ENCODE results near the gene MFSD6.
"Not testable (repeated sequence)": the region's sequence is repeated elsewhere in the genome, so short reads cannot be mapped to it uniquely, and the experiment has no call there.

MFSD6 gene

GRCh38 chr2:190407662-190408537 lies at the start of gene MFSD6:
Gene MFSD6 (plus strand): TSS chr2:190408355. CDS start chr2:190436030, 27,675 bp downstream.
- DNase-seq (ENCODE audit: low spot score), result peak; percentile 65

- DNase-seq (ENCODE audit: low spot score), result not testable (repeated sequence)
These were observed 49.3 kb upstream of the MFSD6 start for GRCh38 chr2:190358655-190359448.

DNA sequence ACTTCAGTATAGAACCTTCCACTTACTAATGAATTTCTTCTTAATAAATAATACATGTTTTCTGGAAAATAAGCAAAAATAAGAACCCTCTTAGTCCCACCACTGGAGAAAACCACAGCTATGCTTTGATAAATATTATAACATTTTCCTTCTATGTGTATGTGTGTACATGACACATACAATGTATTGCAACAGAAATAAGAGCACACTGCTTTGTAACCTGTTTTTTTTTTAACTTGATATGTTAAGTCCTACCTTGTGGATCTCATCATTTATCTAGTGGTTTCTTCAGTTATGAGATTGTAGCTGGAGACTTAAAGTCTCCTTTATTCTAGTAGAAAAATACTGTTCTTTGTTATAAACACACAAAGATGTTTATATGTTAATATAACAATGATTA lies 47.6 kb upstream of the MFSD6 start:
- no peak for DNase-seq (ENCODE audit: low spot score)

- no peak for DNase-seq (ENCODE audit: low spot score)
These were observed 47.2 kb upstream of the MFSD6 start for GRCh38 chr2:190360965-190361364.

DNA sequence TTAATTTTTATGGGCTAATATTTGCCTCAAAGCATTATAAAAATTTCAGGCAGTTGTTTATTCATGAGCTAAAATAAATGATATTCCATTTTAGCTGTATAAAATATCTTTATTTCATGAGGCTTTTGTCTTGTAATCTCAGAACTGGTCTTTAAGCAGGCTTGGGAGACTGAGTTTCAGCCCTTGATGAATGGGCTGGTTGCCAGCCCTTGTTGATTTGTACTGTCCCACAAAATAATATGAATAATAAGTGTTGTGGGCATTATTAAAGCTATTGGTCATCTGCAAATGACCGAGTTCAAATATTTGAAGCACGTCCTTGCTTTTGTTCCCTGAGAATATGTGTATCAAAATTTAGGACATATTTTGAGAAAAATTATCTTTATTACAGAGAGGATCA lies 46.6 kb upstream of the MFSD6 start:
- DNase-seq (ENCODE audit: low spot score), result no peak

DNA sequence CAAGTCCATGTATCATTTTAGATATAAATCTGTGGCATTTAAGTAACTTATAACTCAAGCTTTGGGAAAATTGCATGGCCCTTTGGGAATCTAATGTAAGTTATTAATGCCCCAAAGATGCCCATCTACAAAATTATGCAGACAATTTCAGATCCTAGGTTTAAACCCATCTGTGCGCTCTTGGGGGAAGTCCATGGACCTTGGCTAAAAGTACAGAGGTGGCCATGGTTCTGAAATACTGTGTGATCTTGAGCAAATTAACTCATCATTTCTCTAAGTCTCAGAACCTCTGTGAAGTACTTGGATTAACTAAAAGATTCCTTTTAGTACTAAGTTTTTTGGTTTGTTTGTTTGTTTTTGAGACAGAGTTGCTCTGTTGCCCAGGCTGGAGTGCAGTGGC lies 45.3 kb upstream of the MFSD6 start:
- no peak for DNase-seq (ENCODE audit: low spot score)

DNA sequence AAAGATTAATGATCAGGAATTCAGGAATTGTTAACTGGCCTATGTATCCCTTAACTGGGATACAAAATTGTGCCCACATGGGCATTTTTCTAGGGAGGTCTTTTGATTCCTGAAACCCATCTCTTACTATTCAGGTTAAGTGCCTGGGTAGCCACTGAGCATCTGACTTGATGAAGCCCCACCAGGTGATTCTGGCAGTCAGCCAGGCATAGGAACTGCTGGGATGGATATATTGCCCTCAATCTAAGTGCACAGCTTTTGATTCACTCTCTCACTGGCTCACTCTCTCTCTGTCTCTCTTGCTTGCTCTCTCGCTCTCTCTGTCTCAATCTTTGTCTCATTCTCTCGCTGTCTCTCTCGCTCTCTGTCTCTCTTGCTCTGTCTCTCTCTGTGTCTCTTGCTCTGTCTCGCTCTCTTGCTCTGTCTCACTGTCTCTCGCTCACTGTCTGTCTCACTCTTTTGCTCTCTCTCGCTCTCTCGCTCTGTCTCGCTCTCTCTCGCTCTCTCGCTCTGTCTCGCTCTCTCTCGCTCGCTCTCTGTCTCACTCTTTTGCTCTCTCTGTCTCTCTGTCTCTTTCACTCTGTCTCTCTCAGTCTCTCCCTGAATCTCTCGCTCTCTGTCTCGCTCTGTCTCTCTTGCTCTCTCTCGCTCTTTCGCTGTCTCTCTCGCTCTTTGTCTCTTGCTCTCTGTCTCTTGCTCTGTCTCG lies 42.5 kb upstream of the MFSD6 start:
- DNase-seq (ENCODE audit: low spot score), result no peak

DNA sequence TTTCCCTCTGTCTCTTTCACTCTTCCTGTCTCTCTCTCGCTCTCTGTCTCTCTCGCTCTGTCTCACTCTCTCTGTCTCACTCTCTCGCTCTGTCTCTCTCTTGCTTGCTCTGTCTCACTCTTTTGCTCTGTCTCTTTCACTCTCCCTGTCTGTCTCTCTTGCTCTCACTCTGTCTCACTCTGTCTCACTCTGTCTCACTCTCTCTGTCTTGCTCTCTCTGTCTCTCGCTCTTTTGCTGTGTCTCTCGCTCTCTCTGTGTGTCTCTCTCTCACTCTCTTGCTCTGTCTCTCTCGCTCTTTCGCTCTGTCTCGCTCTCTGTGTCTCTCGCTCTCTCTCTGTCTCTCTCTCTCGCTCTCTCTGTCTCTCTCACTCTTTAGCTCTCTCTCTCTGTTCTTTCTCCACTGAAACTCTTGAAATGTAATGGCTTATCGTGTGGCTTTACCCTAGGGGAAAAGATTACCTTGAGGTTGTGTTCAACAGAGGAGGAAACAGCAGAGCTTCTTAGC lies 41.9 kb upstream of the MFSD6 start:
- no peak for DNase-seq (ENCODE audit: low spot score)

- DNase-seq (ENCODE audit: low spot score), result no peak
These were observed 41.1 kb upstream of the MFSD6 start for GRCh38 chr2:190367091-190367490.

DNA sequence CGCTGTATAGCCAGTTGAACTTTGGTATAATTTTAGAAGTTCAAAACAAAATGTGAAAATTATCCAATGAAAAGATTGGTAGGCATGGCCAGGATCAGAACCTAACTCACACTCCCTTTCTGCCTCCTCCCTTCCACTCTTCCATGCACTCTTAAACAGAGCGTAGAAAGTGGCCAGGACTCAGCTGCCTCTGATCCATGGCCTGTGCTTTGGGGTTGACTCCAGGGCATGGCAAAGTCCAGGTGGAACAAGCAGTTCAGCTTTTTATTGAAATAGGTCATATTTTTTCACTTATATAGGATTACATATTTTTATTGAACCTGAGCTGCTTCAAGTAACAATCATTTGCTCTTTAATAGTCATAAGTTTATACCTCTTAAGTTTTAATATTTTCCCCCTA lies 38.5 kb upstream of the MFSD6 start:
- no peak for DNase-seq (ENCODE audit: low spot score)

DNA sequence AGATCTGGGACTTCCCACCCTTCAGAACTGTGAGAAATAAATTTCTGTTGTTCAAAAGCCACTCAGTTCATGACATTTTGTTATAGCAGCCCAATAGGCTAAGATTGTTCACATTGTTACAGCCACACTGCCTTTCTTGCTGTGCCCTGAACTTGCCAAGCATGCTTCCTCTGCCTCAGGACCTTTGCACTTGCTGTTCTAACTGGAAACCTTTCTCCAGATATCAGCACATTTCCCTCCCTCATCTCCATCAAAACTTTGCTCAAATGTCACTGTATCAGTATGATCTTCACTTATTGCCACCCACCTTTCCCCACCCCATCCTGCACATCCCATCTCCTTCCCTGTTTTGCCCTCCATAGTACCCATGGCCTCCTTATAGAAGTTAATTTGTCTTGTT lies 32.1 kb upstream of the MFSD6 start:
- DNase-seq (ENCODE audit: low spot score), result no peak

DNA sequence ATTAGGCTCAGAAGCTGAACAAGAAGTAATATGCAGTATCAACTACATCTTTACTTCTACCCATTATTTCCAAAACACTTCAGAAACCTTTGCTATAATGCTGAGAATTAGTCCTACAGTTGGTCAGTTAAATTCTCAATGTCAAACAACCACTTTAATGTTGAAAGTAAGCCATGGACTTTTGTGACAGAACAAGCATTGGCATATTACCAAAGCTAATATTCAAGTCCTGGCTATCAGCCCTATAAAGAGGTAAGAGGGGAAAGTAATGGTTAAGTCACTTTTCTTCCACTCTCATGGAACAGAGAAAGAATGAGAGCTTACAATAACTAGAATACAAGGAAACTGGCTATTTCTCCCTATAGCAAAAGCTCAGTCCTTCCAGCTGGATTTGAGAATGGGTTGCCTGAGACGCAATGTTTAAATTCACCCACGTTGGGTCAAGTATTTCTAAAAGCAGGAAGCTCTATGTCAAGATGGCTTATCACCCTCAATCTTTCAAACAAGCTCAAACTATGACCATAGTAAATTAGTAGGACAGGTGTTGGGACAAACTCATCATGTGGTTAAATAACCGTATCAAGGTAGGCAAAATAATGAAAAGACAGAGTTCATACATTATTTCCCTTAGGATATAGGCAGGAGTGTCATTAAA lies 31.4 kb upstream of the MFSD6 start:
- no peak for DNase-seq (ENCODE audit: low spot score)

DNA sequence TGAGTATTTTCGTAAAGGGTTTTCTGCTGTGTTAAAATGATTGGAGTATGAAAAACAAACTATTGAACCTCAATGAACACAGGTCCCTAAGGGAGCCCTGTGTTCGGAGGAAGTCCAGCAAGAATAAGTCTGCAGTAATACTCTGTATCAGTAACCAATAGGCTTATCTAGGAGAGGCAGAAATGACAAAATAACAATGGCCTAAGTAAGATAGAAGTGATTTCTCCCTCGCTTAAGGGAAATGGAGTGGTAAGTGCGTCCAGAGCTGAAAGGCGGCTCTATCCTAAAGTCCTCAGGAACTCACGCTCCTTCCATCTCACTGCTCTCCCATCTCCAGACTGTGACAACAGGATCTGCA lies 29.3 kb upstream of the MFSD6 start:
- DNase-seq (ENCODE audit: low spot score), result no peak

DNA sequence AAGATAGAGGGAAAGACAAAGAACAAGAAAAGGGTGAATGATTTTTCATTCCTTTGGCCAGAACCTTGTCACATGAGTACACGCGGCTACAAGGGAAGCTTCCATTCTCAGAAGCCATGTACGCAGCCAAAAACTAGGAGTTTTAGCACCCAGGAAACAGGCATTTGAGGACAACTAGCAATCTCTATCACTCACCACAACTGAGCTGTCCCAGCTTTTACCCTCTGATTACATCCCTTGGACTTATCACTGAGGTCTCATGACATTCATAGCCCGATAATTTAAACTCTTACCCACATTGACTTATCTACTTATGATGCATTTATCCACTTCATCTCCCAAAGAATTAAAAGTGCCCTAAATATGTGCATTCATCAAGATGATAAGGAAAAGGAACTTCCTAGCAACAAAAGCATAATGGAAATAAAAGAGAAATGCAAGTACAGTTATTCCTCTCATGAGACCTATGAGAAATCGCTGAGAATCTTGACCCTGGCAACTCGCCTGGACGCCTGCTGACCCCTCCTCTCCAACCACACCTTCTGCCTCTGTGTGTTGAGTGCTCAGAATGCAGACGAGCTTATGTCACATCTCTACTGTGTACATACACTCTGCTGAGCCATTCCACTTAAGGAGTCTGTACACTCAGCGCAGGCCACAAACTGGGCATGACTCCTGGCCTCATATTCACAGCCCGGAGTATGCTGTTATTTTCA lies 28.7 kb upstream of the MFSD6 start:
- no peak for DNase-seq (ENCODE audit: low spot score)

GRCh38 chr2:190380962-190381412 lies 27.2 kb upstream of the MFSD6 start:
- no peak for DNase-seq (ENCODE audit: low spot score)

DNA sequence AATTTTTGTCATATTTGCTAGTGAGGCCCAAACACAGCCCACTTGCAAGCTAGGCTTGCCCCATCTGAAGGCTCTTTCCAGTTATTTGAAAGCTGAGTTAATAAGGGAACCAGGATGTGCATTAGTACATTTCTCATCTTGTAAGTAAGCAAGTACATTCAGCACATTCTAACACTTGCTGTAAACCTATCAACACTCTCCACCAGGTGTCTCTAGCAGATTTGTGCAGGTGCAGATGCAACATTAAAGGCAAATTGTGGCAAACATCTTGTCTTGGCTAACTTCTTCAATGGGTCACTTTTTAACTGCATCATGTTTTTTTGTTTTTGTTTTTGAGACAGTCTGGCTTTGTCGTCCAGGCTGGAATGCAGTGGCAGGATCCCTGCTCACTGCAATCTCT lies 25.3 kb upstream of the MFSD6 start:
- DNase-seq (ENCODE audit: low spot score), result peak; percentile 70

DNA sequence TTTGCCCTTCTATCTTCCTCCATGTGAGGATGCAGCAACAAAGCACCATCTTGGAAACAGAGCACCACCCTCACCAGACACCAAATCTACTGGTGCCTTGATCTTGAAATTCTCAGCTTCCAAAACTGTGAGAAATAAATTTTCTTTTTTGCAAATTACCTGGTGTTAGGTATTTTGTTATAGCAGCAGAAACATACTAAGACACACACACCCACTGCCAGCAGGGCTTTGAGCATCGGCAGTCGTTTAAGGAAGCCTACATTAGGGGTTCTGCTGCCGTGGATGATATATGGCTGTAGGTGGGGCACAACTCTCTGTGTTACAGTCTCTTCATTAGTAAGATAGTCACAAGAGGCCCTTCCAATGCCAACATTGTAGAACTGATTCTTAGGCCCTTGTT lies 20.7 kb upstream of the MFSD6 start:
- no peak for DNase-seq (ENCODE audit: low spot score)

DNA sequence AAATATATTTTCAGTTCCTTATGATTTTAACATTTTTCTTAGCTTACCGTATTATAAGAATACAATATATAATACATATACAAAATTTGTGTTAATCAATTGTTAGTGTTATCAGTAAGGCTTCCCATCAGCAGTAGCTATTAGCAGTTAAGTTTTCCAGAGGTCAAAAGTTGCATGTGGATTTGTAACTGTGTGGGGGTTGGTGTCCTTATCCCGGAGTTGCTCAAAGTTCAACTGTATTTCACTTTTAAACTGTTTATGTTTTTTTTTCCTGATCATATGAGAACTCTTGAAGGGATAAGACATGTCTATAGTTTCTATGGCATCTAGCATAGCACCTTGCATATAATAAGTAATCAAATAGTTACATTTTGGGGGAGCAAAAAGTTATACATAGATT lies 11.9 kb upstream of the MFSD6 start:
- no peak for DNase-seq (ENCODE audit: low spot score)

GRCh38 chr2:190402986-190403603 lies 5.1 kb upstream of the MFSD6 start:
- DNase-seq (ENCODE audit: low spot score), result no peak

GRCh38 chr2:190404487-190404886 lies 3.7 kb upstream of the MFSD6 start:
- DNase-seq (ENCODE audit: low spot score), result peak; percentile 32

GRCh38 chr2:190405070-190405469 lies 3.1 kb upstream of the MFSD6 start:
- DNase-seq (ENCODE audit: low spot score), result no peak

Measured in SW480 (cell line).